SK-N-SH (cell line): Measurements from ENCODE around the gene KRT40. TPM values are rescaled to one million over a fixed set of nuclear protein-coding genes. Genes with fewer than 3 reads are reported as not detected.

Experiments used
- CTCF ChIA-PET: fragments of 300-600, 350-600 bp; formaldehyde crosslinking; extraction: SDS; loops from one replicate; lab custom pipeline; 2021; lab: Yijun Ruan, JAX
- POLR2A ChIA-PET: fragments of 350-600 bp; sonication (Branson Sonifier 250); formaldehyde crosslinking; extraction: SDS; loops from one replicate; lab custom pipeline; 2020; ENCODE audit warnings: antibody characterized with exemption, inconsistent platforms; lab: Yijun Ruan, JAX
- DNase-seq: peaks from one replicate; pipeline ENCODE4 v3.0.0; 2012
- H2AFZ ChIP-seq: fragments of 200-600 bp; sonication (generic); 2 replicates; pipeline ENCODE4 v1.8.1; 2016; ENCODE audit warnings: antibody characterized with exemption, mild to moderate bottlenecking, low read depth
- H3F3A ChIP-seq: fragments of 200-600 bp; sonication (generic); replicated peaks from 2 replicates; pipeline ENCODE3; 2016; ENCODE audit warnings: antibody characterized with exemption, mild to moderate bottlenecking; ENCODE audit not compliant: insufficient read depth
- H3K27ac ChIP-seq, 2 experiments: fragments of 200-500 bp in 1 of 2; fragments of 200-600 bp in 1 of 2; sonication (Bioruptor generic) in 1 of 2; sonication (generic), shearing (Covaris generic) in 1 of 2; 2 replicates each; pipeline versions ENCODE4 v1.5.1 to v1.6.1; 2014 to 2016; ENCODE audit warnings: low read depth in 2 of 2, inconsistent platforms in 1 of 2, low read length in 1 of 2, mild to moderate bottlenecking in 1 of 2, mixed read lengths in 1 of 2
- H3K27me3 ChIP-seq: fragments of 200-600 bp; sonication (generic), shearing (Covaris generic); 2 replicates; pipeline ENCODE4 v1.6.1; 2016; ENCODE audit warnings: mixed run types; ENCODE audit not compliant: insufficient read depth
- H3K36me3 ChIP-seq, 2 experiments: fragments of 200-500 bp in 1 of 2; fragments of 200-600 bp in 1 of 2; sonication (Bioruptor generic) in 1 of 2; sonication (generic) in 1 of 2; replicated peaks in 1 of 2; 2 replicates each; pipeline versions ENCODE3 to v1.5.1; 2014 to 2016; ENCODE audit warnings: low read length in 1 of 2, mild to moderate bottlenecking in 1 of 2; ENCODE audit not compliant: insufficient read depth in 2 of 2, control insufficient read depth in 1 of 2
- H3K4me1 ChIP-seq, 2 experiments: fragments of 200-500 bp in 1 of 2; fragments of 200-600 bp in 1 of 2; sonication (Bioruptor generic) in 1 of 2; sonication (generic), shearing (Covaris generic) in 1 of 2; 2 replicates each; pipeline versions ENCODE4 v1.5.1 to v1.6.1; 2014 to 2016; ENCODE audit warnings: low read depth in 1 of 2, low read length in 1 of 2, mixed run types in 1 of 2; ENCODE audit not compliant: insufficient read depth in 2 of 2, control insufficient read depth in 1 of 2
- H3K4me2 ChIP-seq: fragments of 200-600 bp; sonication (generic), shearing (Covaris generic); 2 replicates; pipeline ENCODE4 v1.6.1; 2017; ENCODE audit warnings: mixed run types
- H3K4me3 ChIP-seq, 2 experiments: fragments of 200-500 bp in 1 of 2; fragments of 200-600 bp in 1 of 2; sonication (Bioruptor generic) in 1 of 2; sonication (generic), shearing (Covaris generic) in 1 of 2; 2 replicates each; pipeline versions ENCODE4 v1.5.1 to v1.8.1; 2014 to 2016; ENCODE audit warnings: low read depth in 2 of 2, inconsistent platforms in 1 of 2, low read length in 1 of 2, mild to moderate bottlenecking in 1 of 2, mixed read lengths in 1 of 2, moderate library complexity in 1 of 2
- H3K79me2 ChIP-seq: fragments of 200-600 bp; sonication (generic); 2 replicates; pipeline ENCODE4 v1.8.1; 2017; ENCODE audit warnings: mild to moderate bottlenecking; ENCODE audit not compliant: insufficient read depth
- H3K9ac ChIP-seq: fragments of 200-600 bp; sonication (generic); 2 replicates; pipeline ENCODE4 v1.6.1; 2017; ENCODE audit warnings: mixed run types
- H3K9me2 ChIP-seq: fragments of 200-600 bp; sonication (generic); 2 replicates; pipeline ENCODE4 v1.6.1; 2017; ENCODE audit warnings: mixed run types
- H3K9me3 ChIP-seq: fragments of 200-600 bp; sonication (generic); 2 replicates; pipeline ENCODE4 v1.6.1; 2017; ENCODE audit warnings: mixed run types, mild to moderate bottlenecking, moderate library complexity
- H4K20me1 ChIP-seq: fragments of 200-600 bp; sonication (generic); 2 replicates; pipeline ENCODE4 v1.6.1; 2017; ENCODE audit warnings: mild to moderate bottlenecking, mixed run types; ENCODE audit not compliant: insufficient read depth
- CHD2 ChIP-seq: fragments of 150-350 bp; IDR thresholded peaks from 2 replicates; pipeline ENCODE4 v1.6.1; 2018; ENCODE audit warnings: low read length; ENCODE audit not compliant: partially characterized antibody
- EZH2phosphoT487 ChIP-seq: fragments of 200-600 bp; sonication (generic); IDR thresholded peaks from 2 replicates; pipeline ENCODE4 v1.6.1; 2017; ENCODE audit warnings: low read depth, mixed run types, mild to moderate bottlenecking, antibody characterized with exemption, moderate library complexity, borderline replicate concordance
- FOXJ3 ChIP-seq: sonication (generic); formaldehyde crosslinking; IDR thresholded peaks from 2 replicates; pipeline ENCODE4 v1.5.1; 2020; ENCODE audit warnings: mild to moderate bottlenecking, missing genetic modification reagents
- MEF2A ChIP-seq: IDR thresholded peaks from 2 replicates; pipeline ENCODE4 v1.4.0; 2012; ENCODE audit warnings: low read depth, borderline replicate concordance
- MXI1 ChIP-seq: IDR thresholded peaks from 2 replicates; pipeline ENCODE4 v1.6.1; 2012; ENCODE audit warnings: mild to moderate bottlenecking, low read depth, low read length, improper control_type of control experiment
- PBX3 ChIP-seq: IDR thresholded peaks from 2 replicates; pipeline ENCODE4; 2012
- SIN3A ChIP-seq: IDR thresholded peaks from 2 replicates; pipeline ENCODE4 v1.6.1; 2012; ENCODE audit warnings: low read depth, mild to moderate bottlenecking, low read length, moderate library complexity, borderline replicate concordance
- TCF12 ChIP-seq: IDR thresholded peaks from 2 replicates; pipeline ENCODE4 v1.4.0; 2012
- YY1 ChIP-seq: IDR thresholded peaks from 2 replicates; pipeline ENCODE4 v1.4.0; 2012; ENCODE audit warnings: low read depth, mild to moderate bottlenecking
- WGBS: methylation state at CpG from one replicate; pipeline ENCODE4 v1.1.6; 2017; ENCODE audit warnings: low lambda C conversion rate; 5-methylcytosine and 5-hydroxymethylcytosine counted together
- polyA plus RNA-seq, 3 experiments: library from polyadenylated mRNA; depleted of rRNA; stranded (reverse); fragments of >200 nt; gene quantifications; 2 replicates each; pipeline ENCODE4 v1.2.3, GENCODE V29; 2012
- TF ChIP-seq, protein P1 (sequence below): IDR thresholded peaks from 2 replicates; pipeline ENCODE4 v1.4.0; 2012; ENCODE audit warnings: low read depth, borderline replicate concordance
- TF ChIP-seq, protein P2 (sequence below): IDR thresholded peaks from 2 replicates; pipeline ENCODE4 v1.4.0; 2012; ENCODE audit warnings: low read depth

KRT40 gene
- polyA plus RNA-seq, 1 of the 3 experiments (the other 2 are of a cell fraction), result not detected

GRCh38 chr17:41026715-41027471 is 42.8 kb upstream of the KRT40 start, which contains the start of gene KRTAP1-5:
KRTAP1-5 (minus strand) TSS chr17:41027208; CDS start chr17:41027155, 53 bp downstream.
- TF ChIP-seq MEF2A (no peak), MXI1 (no peak), PBX3 (no peak), FOXJ3 (CRISPR knock-in tag) (no peak), SIN3A (no peak), CHD2 (no peak), YY1 (no peak), TCF12 (no peak)
- TF ChIP-seq, protein P1, sequence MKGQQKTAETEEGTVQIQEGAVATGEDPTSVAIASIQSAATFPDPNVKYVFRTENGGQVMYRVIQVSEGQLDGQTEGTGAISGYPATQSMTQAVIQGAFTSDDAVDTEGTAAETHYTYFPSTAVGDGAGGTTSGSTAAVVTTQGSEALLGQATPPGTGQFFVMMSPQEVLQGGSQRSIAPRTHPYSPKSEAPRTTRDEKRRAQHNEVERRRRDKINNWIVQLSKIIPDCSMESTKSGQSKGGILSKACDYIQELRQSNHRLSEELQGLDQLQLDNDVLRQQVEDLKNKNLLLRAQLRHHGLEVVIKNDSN, result no peak
- TF ChIP-seq, protein P2, sequence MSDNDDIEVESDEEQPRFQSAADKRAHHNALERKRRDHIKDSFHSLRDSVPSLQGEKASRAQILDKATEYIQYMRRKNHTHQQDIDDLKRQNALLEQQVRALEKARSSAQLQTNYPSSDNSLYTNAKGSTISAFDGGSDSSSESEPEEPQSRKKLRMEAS, result no peak
- Histone ChIP-seq H3K36me3 (no peaks in the 10 kb centered on the region), H3K79me2 (no peaks in the 10 kb centered on the region), H3K9me3 (no peaks in the 10 kb centered on the region), H3K27me3 (peaks cover 42% of the 10 kb centered on the region), H3K4me1 (no peaks in the 10 kb centered on the region), H3K27ac (no peak within 1 kb of the TSS), H3K4me2 (no peak within 1 kb of the TSS), H3F3A (no peaks in the 10 kb centered on the region), H3K4me3 (no peak within 1 kb of the TSS), H4K20me1 (no peaks in the 10 kb centered on the region), H2AFZ (no peak within 1 kb of the TSS), H3K9me2 (no peaks in the 10 kb centered on the region), H3K9ac (no peak within 1 kb of the TSS)
- 1% methylated on average over 2 of the region's 9 CpGs for WGBS
- POLR2A ChIA-PET, result no interaction called here
- DNase-seq, result no peak
- CTCF ChIA-PET, result no interaction called here

DNA sequence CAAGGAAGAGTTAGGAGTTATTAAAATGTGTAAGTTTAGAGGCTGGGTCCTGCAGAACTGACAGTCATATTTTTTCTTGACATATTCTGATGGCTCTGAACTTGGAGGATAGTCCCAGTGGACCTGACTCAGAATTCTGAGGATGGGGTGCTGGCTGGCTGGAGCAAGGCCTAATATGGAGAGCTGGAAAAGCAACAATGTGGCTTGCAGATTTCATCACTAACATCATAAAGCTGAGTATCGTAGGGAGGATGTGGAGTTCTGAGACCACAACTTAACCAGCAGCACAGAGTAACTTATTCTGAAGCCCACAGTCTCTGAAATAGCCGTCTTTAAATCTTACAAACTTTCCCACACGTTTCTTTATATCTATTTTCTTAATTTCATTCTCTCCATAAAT is 40.6 kb upstream of the KRT40 start:
- DNase-seq, result no peak
- H3K9me3 ChIP-seq, result no peaks in the 10 kb centered on the region
- H3K79me2 ChIP-seq, result no peaks in the 10 kb centered on the region
- H3K9ac ChIP-seq, result no peak overlapping the region
- no peak for TF ChIP-seq CHD2
- no peak for TF ChIP-seq EZH2phosphoT487
- H3K4me1 ChIP-seq, result no peaks in the 10 kb centered on the region
- no peaks in the 10 kb centered on the region for H3F3A ChIP-seq
- no peak overlapping the region for H2AFZ ChIP-seq
- no peak overlapping the region for H3K4me3 ChIP-seq
- CTCF ChIA-PET, result no interaction called here
- no peaks in the 10 kb centered on the region for H3K36me3 ChIP-seq
- WGBS, result 7% methylated on average over 3 of the region's 3 CpGs
- H3K27ac ChIP-seq, result no peak overlapping the region
- H3K27me3 ChIP-seq, result peaks cover 39% of the 10 kb centered on the region; the same call in 1 of the 2 replicates
- no peaks in the 10 kb centered on the region for H4K20me1 ChIP-seq
- no peak overlapping the region for H3K4me2 ChIP-seq
- no peaks in the 10 kb centered on the region for H3K9me2 ChIP-seq
- POLR2A ChIA-PET, result no interaction called here
